Aorta (tissue), 5 donors: ENCODE results near the gene C1orf105. TPM values are rescaled to one million over a fixed set of nuclear protein-coding genes. Genes with fewer than 3 reads are reported as not detected.
"Not testable (repeated sequence)": the region's sequence is repeated elsewhere in the genome, so short reads cannot be mapped to it uniquely, and the experiment has no call there.

Experiments
- ATAC-seq: fragments of 200-7000 bp; cut with Tn5 transposase; one replicate; pipeline ENCODE4 v1.9.1; 2022; ENCODE audit warnings: moderate library complexity; ENCODE audit not compliant: low FRiP score
- DNase-seq, 2 donors: peaks; one replicate each; pipeline ENCODE4 v3.0.0-alpha.2; 2020
- H3K27ac ChIP-seq, 2 donors: one replicate each; pipeline ENCODE4 v1.5.1; 2013; ENCODE audit warnings: low read length in 2 of 2, mild to moderate bottlenecking in 2 of 2, moderate library complexity in 2 of 2, control low read depth in 1 of 2, inconsistent platforms in 1 of 2, low read depth in 1 of 2
- H3K27me3 ChIP-seq, 2 donors: one replicate each; pipeline ENCODE4 v1.6.1; 2013; ENCODE audit warnings: control low read depth in 1 of 2, low read length in 1 of 2, mild to moderate bottlenecking in 1 of 2, moderate library complexity in 1 of 2; ENCODE audit not compliant: insufficient read depth in 2 of 2, control insufficient read depth in 1 of 2
- H3K36me3 ChIP-seq, 2 donors: one replicate each; pipeline ENCODE4 v1.6.1; 2013; ENCODE audit warnings: control low read depth in 1 of 2, low read length in 1 of 2, mild to moderate bottlenecking in 1 of 2; ENCODE audit not compliant: insufficient read depth in 2 of 2, control insufficient read depth in 1 of 2
- H3K4me1 ChIP-seq, 2 donors: one replicate each; pipeline ENCODE4 v1.6.1; 2013; ENCODE audit warnings: low read length in 2 of 2, control low read depth in 1 of 2, mild to moderate bottlenecking in 1 of 2, moderate library complexity in 1 of 2; ENCODE audit not compliant: insufficient read depth in 2 of 2, control insufficient read depth in 1 of 2
- H3K4me3 ChIP-seq, 2 donors: one replicate each; pipeline ENCODE4 v1.5.1; 2013; ENCODE audit warnings: low read length in 2 of 2, control low read depth in 1 of 2, mild to moderate bottlenecking in 1 of 2
- H3K9me3 ChIP-seq: one replicate; pipeline ENCODE4 v1.6.1; 2013; ENCODE audit warnings: mild to moderate bottlenecking, low read length; ENCODE audit not compliant: control insufficient read depth
- WGBS, 2 donors: extraction: QIAGEN DNeasy Blood & Tissue Kit; methylation state at CpG; one replicate each; pipeline ENCODE4 v1.1.7; 2013; 5-methylcytosine and 5-hydroxymethylcytosine counted together
- intact Hi-C, 2 donors: fragments of 100-400 bp; cut with DNase I; formaldehyde crosslinking; loops; one replicate each; pipeline versions ENCODE4 v1.14.2 to v1.15.0; 2022
- polyA plus RNA-seq, 2 donors: library from polyadenylated mRNA; stranded (reverse); fragments of 200-250 nt; gene quantifications; one replicate each; pipeline ENCODE4 v1.2.3, GENCODE V29; 2013
- total RNA-seq, 2 donors: library from RNA; stranded (reverse); fragmentation: NEBNext Ultra II Directional; extraction: Animal tissue kit (Norgen Biotek cat#: 25700); gene quantifications; one replicate each; pipeline ENCODE4 v1.2.1, GENCODE V29; 2021
- donor health status: healthy with polysubstance abuse.
- donor health status: Bipolar disorder and iron deficiency.
- donor health status: DM: no; HTN: no; CAD: no.
- donor health status: DM: no; HTN: no; CAD: no.
- donor health status: DM: yes; HTN: yes; CAD: no.

Gene C1orf105
- total and polyA plus RNA-seq, 4 donors, result not detected

DNA sequence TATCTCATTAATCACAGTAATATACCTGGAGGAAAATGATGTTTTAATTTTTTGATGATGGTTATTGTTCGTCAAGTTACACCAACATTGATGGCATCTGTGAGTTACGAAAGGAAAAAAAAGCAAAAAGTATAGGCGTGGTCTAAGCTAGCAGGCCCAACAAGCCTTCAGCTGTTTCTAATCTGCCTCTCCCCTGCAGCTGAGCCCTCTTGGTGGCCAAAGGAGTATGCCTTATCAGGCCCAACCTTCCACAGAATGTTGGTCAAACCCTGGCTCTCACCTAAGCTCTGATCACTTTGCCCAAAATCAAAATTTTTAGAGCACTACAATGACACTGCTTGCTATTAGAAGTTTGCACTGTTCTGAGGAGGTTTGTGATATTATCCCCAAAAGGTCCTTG is 4.9 kb downstream of the C1orf105 start:
- H3K4me3 ChIP-seq, result no peak overlapping the region
- ATAC-seq (no peak), DNase-seq (no peak)
- no peak overlapping the region for H3K27ac ChIP-seq
- H3K4me1 ChIP-seq, result peaks cover 0 to 2% of the 10 kb centered on the region in 2 donors
- H3K9me3 ChIP-seq, result no peaks in the 10 kb centered on the region
- intact Hi-C loops, result loop anchor here (5.0 kb wide), 1 partner anchor 423 kb away; no protein-coding TSS in a partner anchor
- H3K36me3 ChIP-seq, result no peaks in the 10 kb centered on the region
- no peaks in the 10 kb centered on the region for H3K27me3 ChIP-seq
- 93 to 95% methylated on average over 3 of the region's 3 CpGs for WGBS, 2 donors

DNA sequence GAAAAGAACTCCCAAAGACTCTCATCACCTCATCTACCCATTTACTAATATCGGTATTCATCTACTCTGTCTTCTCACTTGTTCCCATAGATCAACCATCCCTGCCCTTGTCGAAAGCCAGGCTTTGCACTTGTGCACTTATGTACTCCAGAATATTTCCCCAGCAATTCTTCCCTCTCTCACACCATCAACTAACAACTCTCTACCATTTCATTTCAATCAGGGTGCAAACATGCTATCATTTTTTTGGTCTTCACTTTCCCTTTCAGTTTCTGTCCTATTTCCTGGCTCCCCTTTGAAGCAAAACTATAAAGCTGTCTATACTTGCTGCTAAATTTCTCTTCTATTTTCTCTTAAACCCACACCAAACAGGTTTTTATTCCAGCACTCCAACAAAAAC is 6.7 kb downstream of the C1orf105 start:
- no peak for DNase-seq
- intact Hi-C loops, result loop anchor here (5.0 kb wide), 1 partner anchor 425 kb away; no protein-coding TSS in a partner anchor
- Histone ChIP-seq H3K9me3 (no peaks in the 10 kb centered on the region), H3K27ac (no peak overlapping the region), H3K36me3 (no peaks in the 10 kb centered on the region), H3K4me3 (no peak overlapping the region), H3K4me1 (peaks cover 0 to 2% of the 10 kb centered on the region in 2 donors), H3K27me3 (no peaks in the 10 kb centered on the region)
- ATAC-seq, result no peak
- WGBS, 2 donors, result 98 to 100% methylated on average over 2 of the region's 2 CpGs

GRCh38 chr1:172429331-172430127 is 9.0 kb downstream of the C1orf105 start:
- WGBS, 2 donors, result 76 to 85% methylated on average over 1 of the region's 1 CpG
- ATAC-seq, result no peak
- no peaks in the 10 kb centered on the region for H3K27me3 ChIP-seq
- no peaks in the 10 kb centered on the region for H3K36me3 ChIP-seq
- DNase-seq, result no peak
- H3K4me1 ChIP-seq, result peaks cover 0 to 2% of the 10 kb centered on the region in 2 donors
- intact Hi-C loops, result loop anchor here (5.0 kb wide), 1 partner anchor 427 kb away; no protein-coding TSS in a partner anchor
- no peak overlapping the region for H3K27ac ChIP-seq
- no peak overlapping the region for H3K4me3 ChIP-seq
- no peaks in the 10 kb centered on the region for H3K9me3 ChIP-seq

DNA sequence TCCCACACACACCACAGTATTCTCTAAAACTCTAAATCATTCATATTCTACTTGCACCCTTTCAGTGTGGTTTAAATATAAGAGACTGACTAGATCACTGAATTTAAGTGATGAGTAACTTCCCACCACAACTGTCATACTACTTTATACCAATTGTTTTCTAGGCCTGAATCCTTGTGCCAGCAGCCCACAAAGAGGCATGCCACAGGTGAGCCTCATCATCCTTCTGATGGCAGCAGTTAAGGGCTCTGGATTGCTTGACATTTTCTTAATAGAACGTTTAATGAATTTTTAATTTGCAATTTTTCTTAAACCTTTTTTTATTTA is 9.6 kb downstream of the C1orf105 start:
- intact Hi-C loops, result no loop called here
- DNase-seq (no peak), ATAC-seq (no peak)
- Histone ChIP-seq H3K9me3 (no peaks in the 10 kb centered on the region), H3K27ac (no peak overlapping the region), H3K4me1 (peaks cover 0 to 2% of the 10 kb centered on the region in 2 donors), H3K27me3 (no peaks in the 10 kb centered on the region), H3K4me3 (no peak overlapping the region), H3K36me3 (no peaks in the 10 kb centered on the region)
- 78 to 91% methylated on average over 1 of the region's 1 CpG for WGBS, 2 donors

DNA sequence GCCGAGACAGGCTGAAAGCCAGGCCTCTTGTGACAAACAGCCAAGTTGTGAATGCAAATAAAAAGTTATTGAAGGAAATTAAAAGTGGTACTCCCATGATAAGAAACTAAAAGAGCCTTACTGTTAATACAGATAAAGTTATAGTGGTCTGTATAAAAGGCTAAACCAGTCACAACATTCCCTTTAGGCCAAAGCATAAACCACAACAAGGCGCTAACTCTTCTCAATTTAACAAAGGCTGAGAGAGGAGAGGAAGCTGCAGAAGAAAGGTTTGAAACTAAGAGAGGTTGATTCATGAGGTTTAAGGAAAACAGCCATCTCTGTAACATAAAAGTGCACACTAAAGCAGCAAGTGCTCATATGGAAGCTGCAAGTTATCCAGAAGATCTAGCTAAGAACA is 10.7 kb downstream of the C1orf105 start:
- DNase-seq, result no peak
- WGBS, 2 donors, result 74 to 85% methylated on average over 2 of the region's 2 CpGs
- Histone ChIP-seq H3K36me3 (no peaks in the 10 kb centered on the region), H3K27me3 (no peaks in the 10 kb centered on the region), H3K27ac (no peak overlapping the region), H3K4me1 (peaks cover 0 to 2% of the 10 kb centered on the region in 2 donors), H3K4me3 (no peak overlapping the region), H3K9me3 (no peaks in the 10 kb centered on the region)
- intact Hi-C loops, result no loop called here
- ATAC-seq, result no peak

GRCh38 chr1:172431721-172432192 is 11.3 kb downstream of the C1orf105 start:
- Histone ChIP-seq H3K27me3 (no peaks in the 10 kb centered on the region), H3K27ac (no peak overlapping the region), H3K9me3 (no peaks in the 10 kb centered on the region), H3K4me3 (no peak overlapping the region), H3K4me1 (peaks cover 0 to 2% of the 10 kb centered on the region in 2 donors), H3K36me3 (no peaks in the 10 kb centered on the region)
- intact Hi-C loops, result no loop called here
- ATAC-seq (no peak), DNase-seq (no peak)
- 73 to 75% methylated on average over 9 of the region's 9 CpGs for WGBS, 2 donors

DNA sequence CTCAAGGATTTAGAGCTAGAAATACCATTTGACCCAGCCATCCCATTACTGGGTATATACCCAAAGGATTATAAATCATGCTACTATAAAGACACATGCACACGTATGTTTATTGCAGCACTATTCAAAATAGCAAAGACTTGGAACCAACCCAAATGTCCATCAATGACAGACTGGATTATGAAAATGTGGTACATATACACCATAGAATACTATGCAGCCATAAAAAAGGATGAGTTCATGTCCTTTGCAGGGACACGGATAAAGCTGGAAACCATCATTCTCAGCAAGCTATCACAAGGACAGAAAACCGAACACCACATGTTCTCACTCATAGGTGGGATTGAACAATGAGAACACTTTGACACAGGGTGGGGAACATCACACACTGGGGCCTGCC is 16.7 kb downstream of the C1orf105 start:
- H3K9me3 ChIP-seq, H3K27me3 ChIP-seq, H3K36me3 ChIP-seq, H3K4me3 ChIP-seq, H3K4me1 ChIP-seq, intact Hi-C loops, DNase-seq, H3K27ac ChIP-seq, ATAC-seq: not testable (repeated sequence)
- WGBS, 2 donors, result 91 to 96% methylated on average over 3 of the region's 3 CpGs

- Histone ChIP-seq H3K4me3 (no peak overlapping the region), H3K9me3 (no peaks in the 10 kb centered on the region), H3K27ac (no peak overlapping the region), H3K36me3 (peaks cover 0 to 1% of the 10 kb centered on the region in 2 donors), H3K27me3 (no peaks in the 10 kb centered on the region), H3K4me1 (no peaks in the 10 kb centered on the region)
- ATAC-seq (no peak), DNase-seq (no peak)
- whole genome bisulfite sequencing, 2 donors, result 96 to 99% methylated on average over 6 of the region's 6 CpGs
- intact Hi-C loops, result loop anchor here in 1 of 2 donors (5.0 to 10.0 kb wide), 2 partner anchors 440 to 638 kb away; no protein-coding TSS in a partner anchor
Observed at GRCh38 chr1:172442404-172442803, 21.9 kb downstream of the C1orf105 start.
